ENCODE measurements around the gene MISP3. TPM values are rescaled to one million over a fixed set of nuclear protein-coding genes. Genes with fewer than 3 reads are reported as not detected.

Gene MISP3
- total and polyA plus RNA-seq, 2 experiments from 2014 or later: 1.9 to 2.4 TPM

GRCh38 chr19:14061751-14062557, 10.6 kb upstream of the MISP3 start, which contains the start of gene PALM3 (continued):
- no peak for TF ChIP-seq ZNF462 (CRISPR knock-in tag; IDR thresholded peaks at IDR 0.05)
- no peak for TF ChIP-seq REST (IDR thresholded peaks at IDR 0.05; ENCODE audit: unreplicated experiment)

- no peaks in the 10 kb centered on the region for H3K36me3 ChIP-seq (ENCODE audit: insufficient read depth)
- H3K79me2 ChIP-seq (replicated peaks; ENCODE audit: insufficient read depth): no peaks in the 10 kb centered on the region
- ATAC-seq (no peak), DNase-seq (ENCODE audit: low spot score) (no peak)
- peaks cover 8% of the 10 kb centered on the region; the same call in 1 of the 2 replicates for H3K4me1 ChIP-seq (ENCODE audit: insufficient read depth)
- peaks cover 27% of the 10 kb centered on the region for H3K27me3 Mint-ChIP-seq (ENCODE audit: insufficient read depth, low read depth, poor library complexity)
- H3K4me3 ChIP-seq: no peak overlapping the region
- H3K27ac Mint-ChIP-seq: no peak overlapping the region
- no peaks in the 10 kb centered on the region for H3K9me3 Mint-ChIP-seq
- H3K36me3 Mint-ChIP-seq (ENCODE audit: low read depth): no peaks in the 10 kb centered on the region
- peaks cover 10% of the 10 kb centered on the region for H3K4me1 Mint-ChIP-seq
- H3K27ac ChIP-seq (ENCODE audit: low read depth): no peak overlapping the region
- H2AFZ ChIP-seq: no peak overlapping the region
- H3K4me3 Mint-ChIP-seq: no peak overlapping the region
- H3K27me3 ChIP-seq (ENCODE audit: insufficient read depth): peaks cover 25% of the 10 kb centered on the region
- H4K20me1 ChIP-seq (replicated peaks; ENCODE audit: insufficient read depth): no peaks in the 10 kb centered on the region
- no peaks in the 10 kb centered on the region for H3K9me2 ChIP-seq (ENCODE audit: insufficient read depth)
- H3F3A ChIP-seq (replicated peaks; ENCODE audit: low read depth): 0 out of 2 replicates have a peak, but pooled peaks cover 5% of the 10 kb centered on the region
- H3K4me2 ChIP-seq: no peak overlapping the region
- TF ChIP-seq EZH2phosphoT487 (IDR thresholded peaks at IDR 0.05; ENCODE audit: unreplicated experiment): no peak
- TF ChIP-seq REST (IDR thresholded peaks at IDR 0.05; ENCODE audit: unreplicated experiment): no peak
- no peak for TF ChIP-seq STAT1 (IDR thresholded peaks at IDR 0.05; ENCODE audit: unreplicated experiment)
- no peak for TF ChIP-seq EZH2 (IDR thresholded peaks at IDR 0.05; ENCODE audit: low read depth, unreplicated experiment)
- no peak for TF ChIP-seq CREB1 (CRISPR knock-in tag; IDR thresholded peaks at IDR 0.05; ENCODE audit: low read depth)
- no peak for TF ChIP-seq ZNF114 (CRISPR knock-in tag; IDR thresholded peaks at IDR 0.05)
- no peak for TF ChIP-seq POLR2AphosphoS5 (IDR thresholded peaks at IDR 0.05; ENCODE audit: low read depth)
- TF ChIP-seq ETS1 (IDR thresholded peaks at IDR 0.05): no peak
These were observed 10.1 kb upstream of the MISP3 start for GRCh38 chr19:14062558-14062855.

Data from GM23338 (cell line).